GM23338 (cell line): ENCODE results near the gene IL21R. TPM values are rescaled to one million over a fixed set of nuclear protein-coding genes. Genes with fewer than 3 reads are reported as not detected.

Source experiments
- ATAC-seq: fragments of 200-7000 bp; cut with Tn5 transposase; 3 replicates; pipeline ENCODE4 v1.9.1; 2020
- DNase-seq: peaks from one replicate; pipeline ENCODE4 v3.0.0-alpha.2; 2015; ENCODE audit warnings: low spot score
- H2AFZ ChIP-seq: fragments of 200-600 bp; sonication (generic); 2 replicates; pipeline ENCODE4 v1.8.0; 2016; ENCODE audit warnings: antibody characterized with exemption, mild to moderate bottlenecking, moderate library complexity
- H3F3A ChIP-seq: fragments of 200-600 bp; sonication (generic); replicated peaks from 2 replicates; pipeline ENCODE4 v1.8.0; 2017; ENCODE audit warnings: antibody characterized with exemption, mixed run types, low read depth
- H3K27ac ChIP-seq: fragments of 200-600 bp; sonication (generic); 2 replicates; pipeline ENCODE4 v1.6.1; 2016; ENCODE audit warnings: low read depth
- H3K27me3 ChIP-seq: fragments of 200-600 bp; sonication (generic); 2 replicates; pipeline ENCODE4 v1.8.0; 2016; ENCODE audit warnings: mild to moderate bottlenecking, mixed run types, moderate library complexity; ENCODE audit not compliant: insufficient read depth
- H3K36me3 ChIP-seq: fragments of 200-600 bp; sonication (generic); 2 replicates; pipeline ENCODE4 v1.8.0; 2016; ENCODE audit warnings: mild to moderate bottlenecking; ENCODE audit not compliant: insufficient read depth
- H3K4me1 ChIP-seq: fragments of 200-600 bp; sonication (generic); 2 replicates; pipeline ENCODE4 v1.8.0; 2016; ENCODE audit warnings: mild to moderate bottlenecking, moderate library complexity; ENCODE audit not compliant: insufficient read depth
- H3K4me2 ChIP-seq: fragments of 200-600 bp; sonication (generic); 2 replicates; pipeline ENCODE4 v1.7.1; 2017; ENCODE audit warnings: mixed run types
- H3K4me3 ChIP-seq: fragments of 200-600 bp; sonication (generic); 2 replicates; pipeline ENCODE4 v1.6.1; 2016; ENCODE audit warnings: mixed run types
- H3K79me2 ChIP-seq: fragments of 200-600 bp; sonication (generic); replicated peaks from 2 replicates; pipeline ENCODE4 v1.8.0; 2017; ENCODE audit warnings: mild to moderate bottlenecking; ENCODE audit not compliant: insufficient read depth
- H3K9me2 ChIP-seq: fragments of 200-600 bp; sonication (generic); 2 replicates; pipeline ENCODE4 v1.8.0; 2017; ENCODE audit not compliant: insufficient read depth
- H4K20me1 ChIP-seq: fragments of 200-600 bp; sonication (generic); replicated peaks from 2 replicates; pipeline ENCODE4 v1.8.0; 2017; ENCODE audit warnings: mild to moderate bottlenecking; ENCODE audit not compliant: insufficient read depth
- H3K27ac Mint-ChIP-seq: 2 replicates; pipeline ENCODE4 v1.8.0; 2020; ENCODE audit warnings: inconsistent platforms, mild to moderate bottlenecking, moderate library complexity, mixed read lengths
- H3K27me3 Mint-ChIP-seq: 3 replicates; pipeline ENCODE4 v1.8.0; 2022; ENCODE audit warnings: low read depth, mild to moderate bottlenecking, moderate library complexity, mixed read lengths, inconsistent platforms; ENCODE audit not compliant: insufficient read depth, poor library complexity
- H3K36me3 Mint-ChIP-seq: 3 replicates; pipeline ENCODE4 v1.8.0; 2021; ENCODE audit warnings: low read depth, mild to moderate bottlenecking, inconsistent platforms, moderate library complexity, mixed read lengths
- H3K4me1 Mint-ChIP-seq: 3 replicates; pipeline ENCODE4 v1.8.0; 2020; ENCODE audit warnings: mild to moderate bottlenecking, inconsistent platforms, mixed read lengths
- H3K4me3 Mint-ChIP-seq: 3 replicates; pipeline ENCODE4 v1.8.0; 2021; ENCODE audit warnings: moderate library complexity, mild to moderate bottlenecking, inconsistent platforms, mixed read lengths
- H3K9me3 Mint-ChIP-seq: 3 replicates; pipeline ENCODE4 v1.8.0; 2020; ENCODE audit warnings: moderate library complexity, mild to moderate bottlenecking, inconsistent platforms, mixed read lengths
- ETS1 ChIP-seq: IDR thresholded peaks from 2 replicates; pipeline ENCODE4 v1.6.1; 2016; ENCODE audit warnings: antibody characterized with exemption
- EZH2phosphoT487 ChIP-seq: fragments of 200-600 bp; sonication (generic); IDR thresholded peaks from one replicate; pipeline ENCODE4 v1.8.1; 2018; ENCODE audit warnings: antibody characterized with exemption; ENCODE audit not compliant: unreplicated experiment
- polyA plus RNA-seq: library from polyadenylated mRNA; unstranded; fragments of >200 nt; fragmentation: Nextera tagmentation; extraction: Ambion mirVana; gene quantifications from 2 replicates; pipeline ENCODE4 v1.2.1, GENCODE V29; 2016
- total RNA-seq: library from RNA; depleted of rRNA; stranded (reverse); fragments of >200 nt; shearing (Covaris generic); gene quantifications from 2 replicates; pipeline ENCODE4 v1.2.3, GENCODE V29; 2014; rRNA removed

IL21R gene
- total and polyA plus RNA-seq, 2 experiments from 2014 or later: 0.42 to 2.6 TPM

GRCh38 chr16:27500801-27501200 lies 98.8 kb downstream of the IL21R start:
- Histone ChIP-seq H3K9me2 (no peaks in the 10 kb centered on the region), H2AFZ (no peak overlapping the region), H3K27me3 (no peaks in the 10 kb centered on the region), H4K20me1 (peaks cover 17% of the 10 kb centered on the region), H3K4me2 (no peak overlapping the region), H3K27ac (no peak overlapping the region), H3K36me3 (peaks cover 56% of the 10 kb centered on the region), H3F3A (no peaks in the 10 kb centered on the region), H3K4me3 (no peak overlapping the region), H3K4me1 (no peaks in the 10 kb centered on the region), H3K79me2 (no peaks in the 10 kb centered on the region)
- H3K4me1 Mint-ChIP-seq: no peaks in the 10 kb centered on the region
- ATAC-seq (no peak), DNase-seq (no peak)
- no peak overlapping the region for H3K4me3 Mint-ChIP-seq
- H3K27ac Mint-ChIP-seq: no peak overlapping the region
- peaks cover 90% of the 10 kb centered on the region for H3K36me3 Mint-ChIP-seq
- TF ChIP-seq ETS1 (no peak), EZH2phosphoT487 (no peak)
- no peaks in the 10 kb centered on the region for H3K9me3 Mint-ChIP-seq
- no peaks in the 10 kb centered on the region for H3K27me3 Mint-ChIP-seq

Other genes with a start within 250 kb of the IL21R start
- gene KDM8, start 198.6 kb upstream of the IL21R start, total RNA-seq: 5.1 and 9.1 TPM in 2 replicates
- gene KDM8, start 198.6 kb upstream of the IL21R start, polyA plus RNA-seq: 3.8 and 5.7 TPM in 2 replicates
- 30.6 and 33.9 TPM in 2 replicates for gene NSMCE1, start 133.4 kb upstream of the IL21R start, total RNA-seq
- 47.2 and 50.8 TPM in 2 replicates for gene NSMCE1, start 133.4 kb upstream of the IL21R start, polyA plus RNA-seq
- 16.9 and 17.6 TPM in 2 replicates for gene IL4R, start 88.2 kb upstream of the IL21R start, total RNA-seq
- gene IL4R, start 88.2 kb upstream of the IL21R start, polyA plus RNA-seq: 5.6 and 6.4 TPM in 2 replicates
- gene GTF3C1, start 147.7 kb downstream of the IL21R start, total RNA-seq: 138 and 141 TPM in 2 replicates
- 78.5 and 90.6 TPM in 2 replicates for gene GTF3C1, start 147.7 kb downstream of the IL21R start, polyA plus RNA-seq
- 6.6 and 11.8 TPM in 2 replicates for gene KATNIP, start 148.0 kb downstream of the IL21R start, total RNA-seq
- gene KATNIP, start 148.0 kb downstream of the IL21R start, polyA plus RNA-seq: 7.0 and 8.6 TPM in 2 replicates